Mucosa of descending colon (tissue), 3 donors: ENCODE data around the gene HDLBP. TPM values are rescaled to one million over a fixed set of nuclear protein-coding genes. Genes with fewer than 3 reads are reported as not detected.

ENCODE experiments used
- ATAC-seq: fragments of 200-7000 bp; cut with Tn5 transposase; one replicate; pipeline ENCODE4 v1.9.1; 2020; ENCODE audit warnings: mild to moderate bottlenecking, moderate library complexity
- DNase-seq, 3 donors: peaks; one replicate each; pipeline ENCODE4 v3.0.0-alpha.2; 2020
- H3K36me3 ChIP-seq: fragments of 200-600 bp; one replicate; pipeline ENCODE4 v1.8.0; 2021; ENCODE audit warnings: low read depth, mild to moderate bottlenecking
- H3K4me1 ChIP-seq: fragments of 200-600 bp; one replicate; pipeline ENCODE4 v1.8.0; 2021; ENCODE audit warnings: low read depth, mild to moderate bottlenecking
- H3K4me3 ChIP-seq: fragments of 200-600 bp; one replicate; pipeline ENCODE4 v1.8.0; 2021; ENCODE audit warnings: mild to moderate bottlenecking
- H3K9me3 ChIP-seq: fragments of 200-600 bp; one replicate; pipeline ENCODE4 v1.8.0; 2021; ENCODE audit warnings: mild to moderate bottlenecking
- CTCF ChIP-seq: fragments of 200-600 bp; IDR thresholded peaks from one replicate; pipeline ENCODE4 v1.8.0; 2022; ENCODE audit warnings: antibody characterized with exemption, mild to moderate bottlenecking
- intact Hi-C, 2 donors: fragments of 100-400 bp; cut with DNase I in 1 of 2; cut with micrococcal nuclease in 1 of 2; formaldehyde crosslinking; loops; one replicate each; pipeline versions ENCODE4 v1.11.0 to v1.11.1; 2022; cut with DNase I, micrococcal nuclease
- total RNA-seq, 3 donors: library from RNA; stranded (reverse); fragmentation: NEBNext Ultra II Directional in 2 of 3; extraction: Animal tissue kit (Norgen Biotek cat#: 25700) in 2 of 3; gene quantifications; one replicate each; pipeline versions ENCODE4 v1.2.1 to v1.2.4, GENCODE V29; 2021 to 2023
- donor health status: DM: no; HTN: no; CAD: no; lungs with moderate emphysema.
- donor health status: DM: no; HTN: no; CAD: no.
- donor health status: DM: no; HTN: yes; CAD: no.

The HDLBP gene
- total RNA-seq, 3 donors from 2014 or later = 363 to 417 (median 379) TPM

- H3K4me3 ChIP-seq = no peak overlapping the region
- TF ChIP-seq CTCF = no peak
- H3K36me3 ChIP-seq = peaks cover 38% of the 10 kb centered on the region
- no peak for ATAC-seq
- no peaks in the 10 kb centered on the region for H3K4me1 ChIP-seq
- intact Hi-C loops = no loop called here
- H3K9me3 ChIP-seq = no peaks in the 10 kb centered on the region
- no peak for DNase-seq
Measured at GRCh38 chr2:241257419-241258032, 57.9 kb downstream of the HDLBP start.

GRCh38 chr2:241256168-241256545 is 59.3 kb downstream of the HDLBP start:
- no peak for DNase-seq
- no peak for ATAC-seq
- no peak for TF ChIP-seq CTCF

GRCh38 chr2:241255542-241256167 is 59.8 kb downstream of the HDLBP start:
- TF ChIP-seq CTCF = no peak
- DNase-seq (no peak), ATAC-seq (no peak)
- Histone ChIP-seq H3K4me3 (no peak overlapping the region), H3K4me1 (no peaks in the 10 kb centered on the region), H3K36me3 (peaks cover 25% of the 10 kb centered on the region), H3K9me3 (no peaks in the 10 kb centered on the region)
- intact Hi-C loops = no loop called here

More at GRCh38 chr2:241256168-241256545, 59.3 kb downstream of the HDLBP start:
- Histone ChIP-seq H3K4me1 (no peaks in the 10 kb centered on the region), H3K9me3 (no peaks in the 10 kb centered on the region), H3K36me3 (peaks cover 25% of the 10 kb centered on the region), H3K4me3 (no peak overlapping the region)
- intact Hi-C loops = no loop called here

GRCh38 chr2:241254904-241255351 is 60.5 kb downstream of the HDLBP start:
- DNase-seq = no peak
- ATAC-seq = no peak
- no peak overlapping the region for H3K4me3 ChIP-seq
- H3K36me3 ChIP-seq = peaks cover 24% of the 10 kb centered on the region
- intact Hi-C loops = no loop called here
- no peaks in the 10 kb centered on the region for H3K4me1 ChIP-seq
- H3K9me3 ChIP-seq = no peaks in the 10 kb centered on the region
- no peak for TF ChIP-seq CTCF

- intact Hi-C loops = no loop called here
- Histone ChIP-seq H3K4me3 (no peak overlapping the region), H3K36me3 (peaks cover 24% of the 10 kb centered on the region), H3K9me3 (no peaks in the 10 kb centered on the region), H3K4me1 (no peaks in the 10 kb centered on the region)
- no peak for TF ChIP-seq CTCF
- DNase-seq (no peak), ATAC-seq (no peak)
Measured at GRCh38 chr2:241252778-241253475, 62.5 kb downstream of the HDLBP start.
